ENCODE data around the gene EPB41L1. TPM values are rescaled to one million over a fixed set of nuclear protein-coding genes. Genes with fewer than 3 reads are reported as not detected.

Gene EPB41L1
- total and polyA plus RNA-seq, 8 donors, result 33.8 to 80.1 (median 38.7) TPM

DNA sequence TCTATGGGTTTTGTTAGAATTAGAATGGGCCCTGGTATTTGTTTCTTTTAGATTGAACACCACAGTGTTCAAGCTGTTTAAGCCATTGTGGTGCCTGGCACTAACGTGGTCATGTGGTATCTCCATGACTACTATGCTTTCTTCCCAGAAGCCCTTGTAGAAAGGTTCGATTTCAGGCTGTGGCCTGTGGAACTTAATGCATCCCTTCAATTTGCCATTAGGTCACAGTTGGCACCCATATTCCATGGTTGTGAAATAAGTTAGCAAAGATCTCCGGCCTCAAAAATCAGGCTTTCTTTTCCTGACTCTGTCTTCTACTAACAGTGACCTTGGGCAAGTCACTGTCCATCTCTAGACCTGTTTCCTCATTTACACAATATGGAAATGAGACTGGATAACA is 50.5 kb downstream of the EPB41L1 start:
- Histone ChIP-seq H3K4me3 (no peak overlapping the region), H3K4me1 (no peaks in the 10 kb centered on the region), H3K27me3 (no peaks in the 10 kb centered on the region), H3K27ac (no peak overlapping the region), H3K9me3 (no peaks in the 10 kb centered on the region), H3K36me3 (peaks cover 0 to 26% of the 10 kb centered on the region in 2 donors)
- intact Hi-C loops (cut with DNase I), result loop anchor here in 1 of 2 donors (5.0 kb wide), 1 partner anchor 232 kb away; no protein-coding TSS in a partner anchor
- ATAC-seq (no peak), DNase-seq (no peak)
- TF ChIP-seq CTCF (IDR thresholded peaks at IDR 0.05), result no peak

- H3K36me3 ChIP-seq, result peaks cover 0 to 26% of the 10 kb centered on the region in 2 donors
- H3K4me1 ChIP-seq, result no peaks in the 10 kb centered on the region
- H3K4me3 ChIP-seq, result no peak overlapping the region
- no peaks in the 10 kb centered on the region for H3K27me3 ChIP-seq
- intact Hi-C loops (cut with DNase I), result loop anchor here in 1 of 2 donors (5.0 kb wide), 1 partner anchor 231 kb away; no protein-coding TSS in a partner anchor
- no peaks in the 10 kb centered on the region for H3K9me3 ChIP-seq
- no peak overlapping the region for H3K27ac ChIP-seq
- ATAC-seq (no peak), DNase-seq (no peak)
- TF ChIP-seq CTCF (IDR thresholded peaks at IDR 0.05), result no peak
These were observed 51.5 kb downstream of the EPB41L1 start for GRCh38 chr20:36206068-36206467.

GRCh38 chr20:36206641-36207040 is 52.1 kb downstream of the EPB41L1 start:
- no peak for TF ChIP-seq CTCF (IDR thresholded peaks at IDR 0.05)
- ATAC-seq, result no peak
- Histone ChIP-seq H3K4me3 (no peak overlapping the region), H3K4me1 (no peaks in the 10 kb centered on the region), H3K27me3 (no peaks in the 10 kb centered on the region), H3K27ac (no peak overlapping the region), H3K9me3 (no peaks in the 10 kb centered on the region), H3K36me3 (peaks cover 0 to 26% of the 10 kb centered on the region in 2 donors)
- intact Hi-C loops (cut with DNase I), result loop anchor here in 1 of 2 donors (5.0 kb wide), 1 partner anchor 231 kb away; no protein-coding TSS in a partner anchor
- DNase-seq, result no peak

GRCh38 chr20:36207602-36208001 is 53.1 kb downstream of the EPB41L1 start:
- Histone ChIP-seq H3K9me3 (no peaks in the 10 kb centered on the region), H3K4me3 (no peak overlapping the region), H3K4me1 (no peaks in the 10 kb centered on the region), H3K36me3 (peaks cover 0 to 32% of the 10 kb centered on the region in 2 donors), H3K27ac (no peak overlapping the region), H3K27me3 (no peaks in the 10 kb centered on the region)
- no peak for TF ChIP-seq CTCF (IDR thresholded peaks at IDR 0.05)
- intact Hi-C loops (cut with DNase I), result loop anchor here in 1 of 2 donors (5.0 kb wide), 1 partner anchor 230 kb away; no protein-coding TSS in a partner anchor
- no peak for DNase-seq
- ATAC-seq, result no peak

DNA sequence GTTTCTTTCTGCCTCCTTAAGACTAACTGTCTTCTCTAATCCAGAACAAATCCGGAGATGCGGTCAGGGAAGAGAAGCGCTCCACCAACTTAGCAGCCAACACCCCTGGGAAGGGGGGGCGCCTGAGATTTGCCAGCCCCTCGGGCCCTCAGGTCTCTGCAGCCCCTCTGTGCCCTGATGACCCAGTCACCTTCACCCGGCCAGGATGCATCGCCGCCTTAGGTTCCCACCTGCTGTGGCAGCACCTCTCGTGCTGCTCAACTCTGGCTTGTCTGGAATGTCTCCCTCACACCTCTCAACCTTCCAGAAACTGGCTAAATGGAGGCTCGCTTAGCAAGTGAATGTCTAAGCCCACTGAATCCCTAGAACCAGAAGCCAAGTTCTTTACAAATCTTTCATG is 53.7 kb downstream of the EPB41L1 start:
- DNase-seq (no peak), ATAC-seq (no peak)
- no peaks in the 10 kb centered on the region for H3K27me3 ChIP-seq
- H3K4me3 ChIP-seq, result no peak overlapping the region
- H3K27ac ChIP-seq, result no peak overlapping the region
- no peaks in the 10 kb centered on the region for H3K4me1 ChIP-seq
- peaks cover 0 to 36% of the 10 kb centered on the region in 2 donors for H3K36me3 ChIP-seq
- TF ChIP-seq CTCF (IDR thresholded peaks at IDR 0.05), result no peak
- intact Hi-C loops (cut with DNase I), result loop anchor here in 1 of 2 donors (5.0 kb wide), 1 partner anchor 229 kb away; no protein-coding TSS in a partner anchor
- no peaks in the 10 kb centered on the region for H3K9me3 ChIP-seq
